ENCODE results near the gene KCNS3.

The KCNS3 gene

DNA sequence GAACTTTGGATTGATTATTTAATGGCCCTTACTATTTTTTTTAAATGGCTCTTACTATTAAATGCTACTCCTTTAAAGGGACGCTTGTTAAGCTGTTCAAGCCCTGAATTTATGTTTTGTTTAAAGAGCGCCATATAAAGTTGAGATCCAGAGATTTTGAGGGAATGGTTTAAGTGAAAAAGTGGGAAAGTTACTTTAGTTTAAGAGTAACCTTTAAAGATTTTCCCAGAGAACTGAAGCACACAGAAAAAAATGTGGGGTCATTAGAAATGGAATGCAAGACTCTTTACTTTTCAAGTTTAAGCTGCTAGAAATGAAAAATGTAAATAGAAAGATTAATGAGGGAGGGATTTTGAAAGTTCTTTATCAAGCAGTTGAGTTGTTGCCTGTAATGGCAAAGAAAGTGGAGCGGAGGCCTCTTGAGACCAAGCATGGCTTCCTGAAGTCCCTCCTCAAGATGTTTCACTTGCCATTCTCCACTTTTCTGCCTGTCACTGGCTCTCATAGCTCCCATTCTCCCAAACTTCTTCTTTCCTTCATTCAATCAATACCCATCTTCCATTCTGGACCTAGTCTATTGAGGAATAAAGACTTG is 93.2 kb downstream of the KCNS3 start:
- DNase-seq (ENCODE audit: insufficient read length, low spot score) (no peak), FAIRE-seq (no peak)
- TF ChIP-seq TAF1 (IDR thresholded peaks at IDR 0.05; ENCODE audit: low read depth, low read length): no peak

DNA sequence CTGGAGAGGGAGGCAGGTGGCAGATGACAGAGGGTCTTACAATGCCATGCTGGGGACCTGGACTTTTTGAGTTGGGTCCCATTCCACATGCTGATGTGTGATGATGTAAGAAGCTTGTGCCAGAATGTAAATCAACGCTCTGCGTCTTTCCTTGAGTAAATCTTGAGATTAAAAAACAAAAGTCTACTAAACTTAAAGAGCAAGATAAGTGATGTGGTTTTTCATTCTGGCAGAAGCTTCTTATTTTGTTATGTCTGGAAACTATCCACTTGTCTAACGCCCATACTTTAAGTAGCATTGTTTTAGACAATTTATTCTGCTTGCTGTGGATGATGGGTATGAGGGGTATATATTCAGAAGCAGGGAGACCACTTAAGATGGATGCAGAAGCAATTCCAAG is 94.5 kb downstream of the KCNS3 start:
- TF ChIP-seq POU2F2 (IDR thresholded peaks at IDR 0.05; ENCODE audit: low read depth, low read length) (no peak), TAF1 (IDR thresholded peaks at IDR 0.05; ENCODE audit: low read depth, low read length) (no peak), POLR2A (IDR thresholded peaks at IDR 0.05; ENCODE audit: low read depth, low read length) (no peak), POLR2AphosphoS5 (IDR thresholded peaks at IDR 0.05; ENCODE audit: low read depth, low read length) (no peak), PAX5 (IDR thresholded peaks at IDR 0.05; ENCODE audit: insufficient read depth, low read length, severe bottlenecking) (no peak), SPI1 (IDR thresholded peaks at IDR 0.05; ENCODE audit: low read depth, low read length) (no peak)
- DNase-seq (ENCODE audit: insufficient read length, low spot score) (no peak), FAIRE-seq (no peak)

DNA sequence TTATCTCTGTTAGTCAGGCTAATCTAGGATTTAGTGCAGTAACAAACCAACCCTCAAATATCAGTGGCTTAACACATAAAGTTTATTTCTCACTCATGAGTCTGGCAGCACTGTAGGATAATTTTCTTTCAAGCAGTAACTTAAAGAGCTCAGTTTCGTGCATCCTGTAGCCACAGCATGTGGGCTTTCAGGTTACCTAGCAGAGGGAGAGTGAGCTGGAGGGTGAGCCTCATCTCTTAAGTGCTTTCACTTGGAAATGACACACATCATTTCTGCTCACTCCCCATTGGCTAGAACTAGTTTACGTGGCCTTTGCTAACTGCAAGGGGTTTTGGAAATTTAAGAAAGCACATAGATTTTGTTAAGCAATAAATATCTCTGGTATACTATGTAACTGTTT is 96.9 kb downstream of the KCNS3 start:
- DNase-seq (ENCODE audit: insufficient read length, low spot score) (no peak), FAIRE-seq (no peak)
- no peak for TF ChIP-seq TAF1 (IDR thresholded peaks at IDR 0.05; ENCODE audit: low read depth, low read length)
- TF ChIP-seq POU2F2 (IDR thresholded peaks at IDR 0.05; ENCODE audit: low read depth, low read length): no peak
- TF ChIP-seq PAX5 (IDR thresholded peaks at IDR 0.05; ENCODE audit: insufficient read depth, low read length, severe bottlenecking): no peak
- TF ChIP-seq SPI1 (IDR thresholded peaks at IDR 0.05; ENCODE audit: low read depth, low read length): no peak
- no peak for TF ChIP-seq POLR2A (IDR thresholded peaks at IDR 0.05; ENCODE audit: low read depth, low read length)
- TF ChIP-seq POLR2AphosphoS5 (IDR thresholded peaks at IDR 0.05; ENCODE audit: low read depth, low read length): no peak

DNA sequence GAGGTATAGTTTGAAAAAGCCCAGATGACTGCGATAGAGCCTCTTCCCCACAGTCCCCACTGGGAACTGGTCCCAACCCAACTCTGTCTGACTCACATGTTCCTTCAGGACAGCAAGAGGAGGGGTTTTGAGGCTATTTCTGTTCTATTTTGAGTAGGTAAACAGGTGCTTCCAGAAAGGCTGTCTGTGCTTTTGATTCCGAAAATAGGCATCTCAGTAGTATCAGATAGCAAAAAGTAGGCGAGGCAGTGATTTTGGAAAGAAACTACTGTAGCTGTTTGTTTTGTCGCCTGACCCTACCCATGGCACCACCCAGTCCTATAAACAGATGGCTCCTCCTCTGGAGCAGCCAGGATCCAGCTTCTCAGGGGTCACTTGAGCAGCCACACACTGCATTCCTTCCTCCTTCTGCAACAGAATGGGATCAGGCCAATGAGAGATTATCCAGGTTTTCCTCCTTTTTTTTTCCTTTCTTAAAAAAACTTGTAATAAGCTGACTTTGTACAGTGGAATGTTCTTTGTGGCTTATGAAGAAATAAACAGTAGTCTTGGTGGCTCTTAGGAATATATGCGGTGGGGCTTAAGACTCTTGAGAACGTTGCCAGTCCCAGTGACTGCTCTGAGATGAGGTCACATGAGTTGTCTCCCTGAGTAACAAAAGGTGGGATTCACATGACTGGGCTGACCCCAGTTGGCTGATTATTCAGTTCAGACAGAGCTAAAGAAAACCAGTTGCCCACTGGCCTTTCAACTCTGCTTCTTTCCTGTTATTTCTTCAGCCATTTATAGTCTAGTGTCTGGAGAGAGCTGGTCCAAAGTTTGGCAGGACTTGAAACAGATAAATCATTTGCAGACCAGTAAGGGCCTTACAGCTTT is 98.6 kb downstream of the KCNS3 start:
- TF ChIP-seq SPI1 (IDR thresholded peaks at IDR 0.05; ENCODE audit: low read depth, low read length): no peak
- no peak for TF ChIP-seq PAX5 (IDR thresholded peaks at IDR 0.05; ENCODE audit: insufficient read depth, low read length, severe bottlenecking)
- no peak for TF ChIP-seq POLR2A (IDR thresholded peaks at IDR 0.05; ENCODE audit: low read depth, low read length)
- TF ChIP-seq TAF1 (IDR thresholded peaks at IDR 0.05; ENCODE audit: low read depth, low read length): no peak
- TF ChIP-seq POLR2AphosphoS5 (IDR thresholded peaks at IDR 0.05; ENCODE audit: low read depth, low read length): no peak
- TF ChIP-seq POU2F2 (IDR thresholded peaks at IDR 0.05; ENCODE audit: low read depth, low read length): no peak
- no peak for FAIRE-seq
- no peak for DNase-seq (ENCODE audit: insufficient read length, low spot score)

DNA sequence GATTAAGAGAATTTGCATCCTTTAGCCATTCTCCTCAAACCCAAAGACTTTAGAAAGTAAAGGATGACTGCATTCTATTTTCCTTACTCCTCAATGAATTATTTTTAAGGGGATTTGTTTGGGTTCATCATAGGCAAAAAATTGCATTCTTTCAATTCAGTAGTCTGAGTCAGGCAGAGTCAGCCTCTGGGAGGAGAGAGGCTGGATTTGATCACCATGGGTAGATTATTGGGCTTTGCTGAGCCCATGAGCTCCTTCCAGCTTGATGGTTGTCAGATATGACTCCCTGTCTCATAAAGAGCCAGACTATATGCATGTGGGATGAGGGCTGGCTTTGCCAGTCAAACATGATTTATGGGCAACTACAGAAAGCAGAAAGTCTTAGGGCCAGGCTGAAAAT is 101.2 kb downstream of the KCNS3 start:
- DNase-seq (ENCODE audit: insufficient read length, low spot score) (no peak), FAIRE-seq (no peak)
- no peak for TF ChIP-seq PAX5 (IDR thresholded peaks at IDR 0.05; ENCODE audit: insufficient read depth, low read length, severe bottlenecking)
- TF ChIP-seq POLR2A (IDR thresholded peaks at IDR 0.05; ENCODE audit: low read depth, low read length): no peak
- TF ChIP-seq POU2F2 (IDR thresholded peaks at IDR 0.05; ENCODE audit: low read depth, low read length): no peak
- no peak for TF ChIP-seq SPI1 (IDR thresholded peaks at IDR 0.05; ENCODE audit: low read depth, low read length)
- TF ChIP-seq POLR2AphosphoS5 (IDR thresholded peaks at IDR 0.05; ENCODE audit: low read depth, low read length): no peak
- TF ChIP-seq TAF1 (IDR thresholded peaks at IDR 0.05; ENCODE audit: low read depth, low read length): no peak

DNA sequence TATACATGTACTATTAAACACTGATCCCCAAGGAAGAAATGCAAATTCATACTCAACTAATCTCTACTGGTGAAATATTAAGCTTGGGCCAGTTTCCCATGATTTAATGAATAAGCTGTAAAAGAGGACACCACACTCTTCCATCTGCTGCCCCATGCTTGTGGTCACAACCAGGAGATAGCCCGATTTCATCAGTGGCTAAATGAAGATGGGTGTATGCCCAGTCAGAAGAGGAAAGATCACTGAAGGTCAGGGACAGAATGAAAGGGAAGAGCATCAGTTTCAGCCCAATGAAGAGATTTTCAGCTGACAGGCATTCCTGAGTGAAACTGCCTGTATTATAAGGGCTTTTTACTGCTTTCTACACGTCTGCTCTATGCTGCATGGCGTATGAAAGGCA is 103.5 kb downstream of the KCNS3 start:
- FAIRE-seq (no peak), DNase-seq (ENCODE audit: insufficient read length, low spot score) (no peak)

More for the DNA sequence above, 103.5 kb downstream of the KCNS3 start:
- TF ChIP-seq POLR2A (IDR thresholded peaks at IDR 0.05; ENCODE audit: low read depth, low read length) (no peak), SPI1 (IDR thresholded peaks at IDR 0.05; ENCODE audit: low read depth, low read length) (no peak), POU2F2 (IDR thresholded peaks at IDR 0.05; ENCODE audit: low read depth, low read length) (no peak), TAF1 (IDR thresholded peaks at IDR 0.05; ENCODE audit: low read depth, low read length) (no peak), POLR2AphosphoS5 (IDR thresholded peaks at IDR 0.05; ENCODE audit: low read depth, low read length) (no peak), PAX5 (IDR thresholded peaks at IDR 0.05; ENCODE audit: insufficient read depth, low read length, severe bottlenecking) (no peak)

All from GM12891 (cell line).